Esophagus muscularis mucosa (tissue), 3 donors: Measurements from ENCODE around the gene SHANK3.

Experiments used
- CTCF ChIP-seq, 3 experiments: fragments of 200-600 bp in 2 of 3; fragments of 450-650 bp in 1 of 3; sonication (generic) in 2 of 3; IDR thresholded peaks; one replicate each; pipeline ENCODE4 v1.5.1; 2017 to 2019; ENCODE audit warnings: antibody characterized with exemption in 3 of 3, mild to moderate bottlenecking in 2 of 3, moderate library complexity in 1 of 3
- POLR2AphosphoS5 ChIP-seq, 2 donors: sonication (generic); formaldehyde crosslinking; IDR thresholded peaks; one replicate each; pipeline ENCODE4 v1.6.1; 2017; ENCODE audit warnings: antibody characterized with exemption in 2 of 2

- no peak for TF ChIP-seq CTCF (IDR thresholded peaks at IDR 0.05)
- no peak for TF ChIP-seq POLR2AphosphoS5 (IDR thresholded peaks at IDR 0.05)
Measured at GRCh38 chr22:50708996-50709395, 36.4 kb downstream of the SHANK3 start.
